Ascending aorta (tissue), 2 donors: Measurements from ENCODE around the gene NUP93. TPM values are rescaled to one million over a fixed set of nuclear protein-coding genes. Genes with fewer than 3 reads are reported as not detected.

Experiments
- DNase-seq, 2 donors: peaks; one replicate each; pipeline ENCODE4 v3.0.0-alpha.2; 2019; ENCODE audit warnings: low spot score in 2 of 2
- H3K27ac ChIP-seq, 2 donors: fragments of 200-600 bp; sonication (generic); one replicate each; pipeline ENCODE4 v1.5.1; 2016 to 2017; ENCODE audit warnings: mild to moderate bottlenecking in 1 of 2
- H3K27me3 ChIP-seq: fragments of 200-600 bp; sonication (generic); one replicate; pipeline ENCODE4 v1.5.1; 2017
- H3K36me3 ChIP-seq, 2 donors: fragments of 200-600 bp; sonication (generic); one replicate each; pipeline ENCODE4 v1.5.1; 2016
- H3K4me1 ChIP-seq, 2 donors: fragments of 200-600 bp; sonication (generic); one replicate each; pipeline ENCODE4 v1.5.1; 2016 to 2017; ENCODE audit warnings: mild to moderate bottlenecking in 1 of 2
- H3K4me3 ChIP-seq, 2 donors: fragments of 200-600 bp; sonication (generic); one replicate each; pipeline ENCODE4 v1.5.1; 2016 to 2017; ENCODE audit warnings: mild to moderate bottlenecking in 1 of 2
- H3K9me3 ChIP-seq, 2 donors: fragments of 200-600 bp; sonication (generic); one replicate each; pipeline ENCODE4 v1.5.1; 2016
- intact Hi-C: fragments of 100-400 bp; cut with DNase I; formaldehyde crosslinking; loops from one replicate; pipeline ENCODE4 v1.15.1; 2023
- total RNA-seq: library from RNA; depleted of rRNA; stranded (reverse); fragments of >200 nt; gene quantifications from one replicate; pipeline ENCODE4 v1.1.0, GENCODE V29; 2016
- TF ChIP-seq, protein P1 (sequence below), 3 experiments: fragments of 200-600 bp in 2 of 3; fragments of 450-650 bp in 1 of 3; sonication (generic) in 2 of 3; IDR thresholded peaks; one replicate each; pipeline ENCODE4 v1.5.1; 2016 to 2019; ENCODE audit warnings: antibody characterized with exemption in 3 of 3, mild to moderate bottlenecking in 1 of 3, moderate library complexity in 1 of 3

Gene NUP93
- total RNA-seq, 1 donor from 2014 or later: 419 TPM

DNA sequence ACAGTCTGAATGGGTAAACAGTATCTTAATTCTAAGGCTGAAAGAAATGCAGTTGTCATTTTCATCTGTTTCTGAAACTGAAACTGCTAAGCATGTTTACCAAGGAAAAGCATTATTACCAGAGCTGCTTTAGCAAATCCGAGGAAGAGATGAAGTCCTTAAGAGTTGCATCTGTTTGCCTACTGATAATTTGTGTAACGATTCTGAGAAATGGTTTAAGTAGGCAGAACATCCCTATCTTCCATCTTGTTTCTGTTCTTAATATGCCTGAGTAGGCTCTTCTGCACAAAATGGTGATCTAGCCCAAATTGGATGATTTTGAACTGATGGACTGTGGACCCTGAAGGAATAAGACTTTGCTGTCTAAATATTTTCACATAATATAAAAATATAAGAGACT, 34.9 kb downstream of the NUP93 start:
- peaks cover 0 to 7% of the 10 kb centered on the region in 2 donors for H3K36me3 ChIP-seq
- no peaks in the 10 kb centered on the region for H3K9me3 ChIP-seq
- no peaks in the 10 kb centered on the region for H3K27me3 ChIP-seq
- no peak overlapping the region for H3K4me3 ChIP-seq
- DNase-seq: no peak
- intact Hi-C loops: no loop called here
- TF ChIP-seq, protein P1, sequence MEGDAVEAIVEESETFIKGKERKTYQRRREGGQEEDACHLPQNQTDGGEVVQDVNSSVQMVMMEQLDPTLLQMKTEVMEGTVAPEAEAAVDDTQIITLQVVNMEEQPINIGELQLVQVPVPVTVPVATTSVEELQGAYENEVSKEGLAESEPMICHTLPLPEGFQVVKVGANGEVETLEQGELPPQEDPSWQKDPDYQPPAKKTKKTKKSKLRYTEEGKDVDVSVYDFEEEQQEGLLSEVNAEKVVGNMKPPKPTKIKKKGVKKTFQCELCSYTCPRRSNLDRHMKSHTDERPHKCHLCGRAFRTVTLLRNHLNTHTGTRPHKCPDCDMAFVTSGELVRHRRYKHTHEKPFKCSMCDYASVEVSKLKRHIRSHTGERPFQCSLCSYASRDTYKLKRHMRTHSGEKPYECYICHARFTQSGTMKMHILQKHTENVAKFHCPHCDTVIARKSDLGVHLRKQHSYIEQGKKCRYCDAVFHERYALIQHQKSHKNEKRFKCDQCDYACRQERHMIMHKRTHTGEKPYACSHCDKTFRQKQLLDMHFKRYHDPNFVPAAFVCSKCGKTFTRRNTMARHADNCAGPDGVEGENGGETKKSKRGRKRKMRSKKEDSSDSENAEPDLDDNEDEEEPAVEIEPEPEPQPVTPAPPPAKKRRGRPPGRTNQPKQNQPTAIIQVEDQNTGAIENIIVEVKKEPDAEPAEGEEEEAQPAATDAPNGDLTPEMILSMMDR (IDR thresholded peaks at IDR 0.05): no peak
- no peaks in the 10 kb centered on the region for H3K4me1 ChIP-seq
- no peak overlapping the region for H3K27ac ChIP-seq

DNA sequence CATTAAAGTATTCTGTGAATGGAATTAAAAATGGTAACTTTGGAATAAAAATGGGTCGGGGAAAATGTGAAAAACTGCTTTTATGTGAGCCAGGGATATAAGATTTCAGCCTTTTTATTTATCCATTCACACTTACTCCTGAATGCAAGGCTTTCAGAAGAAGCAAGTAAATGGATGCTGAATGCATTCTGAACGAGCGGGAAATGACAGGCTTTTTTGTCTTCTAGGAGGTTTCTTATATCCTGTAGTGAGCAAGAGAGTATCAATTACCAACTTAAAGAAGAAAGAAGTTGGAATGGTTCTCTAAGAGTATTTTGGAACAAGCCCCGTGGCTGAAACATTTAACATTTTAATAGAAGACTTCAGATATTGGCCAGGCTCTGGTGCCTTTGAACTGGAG, 36.0 kb downstream of the NUP93 start:
- intact Hi-C loops: no loop called here
- Histone ChIP-seq H3K27me3 (no peaks in the 10 kb centered on the region), H3K9me3 (no peaks in the 10 kb centered on the region), H3K4me1 (no peaks in the 10 kb centered on the region), H3K4me3 (no peak overlapping the region), H3K36me3 (peaks cover 0 to 7% of the 10 kb centered on the region in 2 donors), H3K27ac (no peak overlapping the region)
- DNase-seq: no peak
- TF ChIP-seq, protein P1 (IDR thresholded peaks at IDR 0.05): no peak

DNA sequence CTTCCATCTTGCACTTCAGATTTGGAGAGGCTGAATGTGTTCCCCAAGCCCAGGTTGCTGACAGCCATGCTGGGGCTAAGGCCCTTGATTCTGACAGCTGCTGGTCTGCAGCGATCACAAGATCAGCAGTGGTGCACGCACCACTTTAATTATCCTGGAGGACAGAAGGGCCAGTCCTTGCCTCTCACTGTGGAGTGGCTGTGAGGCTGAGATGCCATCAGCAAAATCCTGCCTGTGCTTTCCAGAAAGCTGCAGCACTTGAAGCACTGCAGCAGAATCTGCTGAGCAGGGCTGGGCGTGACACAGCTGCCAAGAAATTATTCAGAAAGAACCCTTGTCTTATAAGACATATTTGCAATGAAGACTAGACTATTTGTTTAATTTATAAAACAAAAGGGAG, 37.1 kb downstream of the NUP93 start:
- no peaks in the 10 kb centered on the region for H3K9me3 ChIP-seq
- H3K36me3 ChIP-seq: peaks cover 0 to 7% of the 10 kb centered on the region in 2 donors
- no peaks in the 10 kb centered on the region for H3K27me3 ChIP-seq
- DNase-seq: no peak
- no peak overlapping the region for H3K27ac ChIP-seq
- intact Hi-C loops: no loop called here
- H3K4me3 ChIP-seq: no peak overlapping the region
- peaks cover 0 to 4% of the 10 kb centered on the region in 2 donors for H3K4me1 ChIP-seq
- TF ChIP-seq, protein P1 (IDR thresholded peaks at IDR 0.05): no peak

DNA sequence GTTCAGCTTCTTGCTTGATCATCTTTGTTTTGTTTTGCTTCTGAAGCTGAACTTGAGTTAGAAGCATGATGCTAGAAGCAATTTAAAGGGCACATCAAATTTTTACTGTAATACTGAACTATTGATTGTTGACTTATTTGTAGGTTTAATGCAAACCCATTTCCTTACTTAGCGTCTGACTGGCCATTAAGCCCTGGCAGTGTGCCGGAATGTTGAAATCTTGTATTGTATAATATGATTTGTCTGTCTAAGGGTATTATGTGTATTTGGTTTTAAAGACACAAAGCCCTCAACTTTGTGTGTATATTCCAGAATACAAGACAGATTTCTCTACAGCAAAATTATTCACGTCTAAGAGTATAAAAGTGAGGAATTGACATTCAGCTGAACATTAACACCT, 39.7 kb downstream of the NUP93 start:
- intact Hi-C loops: no loop called here
- H3K9me3 ChIP-seq: no peaks in the 10 kb centered on the region
- TF ChIP-seq, protein P1 (IDR thresholded peaks at IDR 0.05): no peak
- H3K27ac ChIP-seq: no peak overlapping the region
- H3K36me3 ChIP-seq: peaks cover 0 to 7% of the 10 kb centered on the region in 2 donors
- H3K4me1 ChIP-seq: peaks cover 0 to 6% of the 10 kb centered on the region in 2 donors
- DNase-seq: no peak
- H3K4me3 ChIP-seq: no peak overlapping the region
- no peaks in the 10 kb centered on the region for H3K27me3 ChIP-seq

DNA sequence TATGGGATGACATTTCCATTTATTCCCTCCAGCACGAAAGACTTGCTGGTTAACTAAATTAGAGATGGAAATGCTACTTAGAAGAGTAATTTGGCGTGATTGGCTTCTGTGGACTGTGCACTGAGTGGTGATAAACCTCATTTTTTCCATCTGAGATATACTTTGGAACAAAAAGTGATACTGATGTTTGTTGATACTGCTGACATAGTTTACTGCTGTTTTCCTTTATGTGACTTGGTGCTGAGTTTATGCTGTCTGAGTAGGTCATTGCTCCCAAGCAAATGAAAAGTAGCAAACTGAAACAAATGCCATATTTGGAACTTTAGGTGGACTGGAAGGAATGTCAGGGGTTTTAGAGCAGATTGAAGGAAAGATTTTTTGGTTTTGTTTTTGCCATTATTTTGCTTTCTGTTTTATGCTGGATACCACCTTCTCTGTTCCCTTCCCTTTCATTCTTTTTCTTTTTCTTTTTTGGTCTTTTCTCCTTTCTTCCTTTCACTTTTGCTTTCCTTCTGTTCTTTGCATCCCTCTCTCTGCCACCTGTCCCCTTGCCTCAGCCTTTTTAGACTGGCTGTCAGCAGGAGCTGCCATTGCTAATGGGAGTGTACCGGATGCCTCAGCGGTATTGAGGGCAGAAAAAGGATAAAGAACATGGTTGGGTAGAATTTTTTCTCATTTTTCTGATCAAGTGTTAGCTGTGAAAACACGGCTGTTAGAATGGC, 41.8 kb downstream of the NUP93 start:
- Histone ChIP-seq H3K27ac (peak overlapping the region; percentile 19 to 53), H3K27me3 (no peaks in the 10 kb centered on the region), H3K9me3 (no peaks in the 10 kb centered on the region), H3K4me3 (peak overlapping the region in 1 of 2 donors; percentile 42), H3K36me3 (peaks cover 0 to 3% of the 10 kb centered on the region in 2 donors), H3K4me1 (peaks cover 0 to 6% of the 10 kb centered on the region in 2 donors)
- DNase-seq: no peak
- TF ChIP-seq, protein P1 (IDR thresholded peaks at IDR 0.05): no peak
- intact Hi-C loops: no loop called here
